Hepatocyte (in vitro differentiated cells): ENCODE results near the gene DYRK3. TPM values are rescaled to one million over a fixed set of nuclear protein-coding genes. Genes with fewer than 3 reads are reported as not detected.

Experiments used
- DNase-seq: peaks from one replicate; pipeline ENCODE4 v3.0.0-alpha.2; 2016; ENCODE audit warnings: low spot score
- H2AFZ ChIP-seq: fragments of 200-600 bp; sonication (generic); 2 replicates; pipeline ENCODE4 v1.6.0; 2016; ENCODE audit warnings: antibody characterized with exemption, mild to moderate bottlenecking
- H3K27ac ChIP-seq: fragments of 200-600 bp; sonication (generic); 2 replicates; pipeline ENCODE4 v1.5.1; 2016; ENCODE audit warnings: mild to moderate bottlenecking
- H3K27me3 ChIP-seq: fragments of 200-600 bp; sonication (generic); 2 replicates; pipeline ENCODE4 v1.6.1; 2016
- H3K36me3 ChIP-seq: fragments of 200-600 bp; sonication (generic); replicated peaks from 2 replicates; pipeline ENCODE4 v1.5.1; 2016; ENCODE audit warnings: low read depth; ENCODE audit not compliant: insufficient read depth
- H3K4me1 ChIP-seq: fragments of 200-600 bp; sonication (generic); 2 replicates; pipeline ENCODE4 v1.5.1; 2016; ENCODE audit warnings: mild to moderate bottlenecking, moderate library complexity; ENCODE audit not compliant: insufficient read depth
- H3K4me2 ChIP-seq: fragments of 200-600 bp; sonication (generic); 2 replicates; pipeline ENCODE4 v1.6.0; 2016
- H3K4me3 ChIP-seq: fragments of 200-600 bp; sonication (generic); 2 replicates; pipeline ENCODE4 v1.5.1; 2016; ENCODE audit warnings: mild to moderate bottlenecking
- H3K79me2 ChIP-seq: fragments of 200-600 bp; sonication (generic); 2 replicates; pipeline ENCODE4 v1.6.0; 2017; ENCODE audit warnings: mild to moderate bottlenecking
- H3K9me2 ChIP-seq: fragments of 200-600 bp; sonication (generic); replicated peaks from 2 replicates; pipeline ENCODE4 v1.6.0; 2017; ENCODE audit warnings: mild to moderate bottlenecking; ENCODE audit not compliant: insufficient read depth
- H3K9me3 ChIP-seq: fragments of 200-600 bp; sonication (generic); 2 replicates; pipeline ENCODE4 v1.5.1; 2016; ENCODE audit warnings: low read depth, mild to moderate bottlenecking
- H4K20me1 ChIP-seq: fragments of 200-600 bp; sonication (generic); 2 replicates; pipeline ENCODE4 v1.6.0; 2016; ENCODE audit warnings: mild to moderate bottlenecking; ENCODE audit not compliant: insufficient read depth, poor library complexity, severe bottlenecking
- EZH2 ChIP-seq: fragments of 200-600 bp; sonication (generic); IDR thresholded peaks from 2 replicates; pipeline ENCODE4 v1.6.1; 2016; ENCODE audit warnings: antibody characterized with exemption, mild to moderate bottlenecking, borderline replicate concordance
- EZH2phosphoT487 ChIP-seq: fragments of 200-600 bp; sonication (generic); IDR thresholded peaks from one replicate; pipeline ENCODE4 v1.6.1; 2018; ENCODE audit warnings: antibody characterized with exemption, mild to moderate bottlenecking, low read depth, moderate library complexity; ENCODE audit not compliant: unreplicated experiment, severe bottlenecking
- WGBS: methylation state at CpG from one replicate; pipeline ENCODE4 v1.1.6; 2016; ENCODE audit warnings: low lambda C conversion rate; ENCODE audit errors: missing lambda C conversion rate; 5-methylcytosine and 5-hydroxymethylcytosine counted together
- polyA plus RNA-seq: library from polyadenylated mRNA; unstranded; fragments of >200 nt; fragmentation: Nextera tagmentation; extraction: Ambion mirVana; gene quantifications from 2 replicates; pipeline ENCODE4 v1.2.1, GENCODE V29; 2016
- total RNA-seq: library from RNA; depleted of rRNA; stranded (reverse); fragments of >200 nt; gene quantifications from 2 replicates; pipeline ENCODE4 v1.2.3, GENCODE V29; 2014
- TF ChIP-seq, protein P1 (sequence below): fragments of 200-600 bp; sonication (generic); IDR thresholded peaks from 2 replicates; pipeline ENCODE4 v1.5.1; 2016; ENCODE audit warnings: antibody characterized with exemption, mild to moderate bottlenecking; ENCODE audit not compliant: poor library complexity

DYRK3 gene
- total and polyA plus RNA-seq, 2 experiments from 2014 or later, result 5.8 to 6.2 TPM

DNA sequence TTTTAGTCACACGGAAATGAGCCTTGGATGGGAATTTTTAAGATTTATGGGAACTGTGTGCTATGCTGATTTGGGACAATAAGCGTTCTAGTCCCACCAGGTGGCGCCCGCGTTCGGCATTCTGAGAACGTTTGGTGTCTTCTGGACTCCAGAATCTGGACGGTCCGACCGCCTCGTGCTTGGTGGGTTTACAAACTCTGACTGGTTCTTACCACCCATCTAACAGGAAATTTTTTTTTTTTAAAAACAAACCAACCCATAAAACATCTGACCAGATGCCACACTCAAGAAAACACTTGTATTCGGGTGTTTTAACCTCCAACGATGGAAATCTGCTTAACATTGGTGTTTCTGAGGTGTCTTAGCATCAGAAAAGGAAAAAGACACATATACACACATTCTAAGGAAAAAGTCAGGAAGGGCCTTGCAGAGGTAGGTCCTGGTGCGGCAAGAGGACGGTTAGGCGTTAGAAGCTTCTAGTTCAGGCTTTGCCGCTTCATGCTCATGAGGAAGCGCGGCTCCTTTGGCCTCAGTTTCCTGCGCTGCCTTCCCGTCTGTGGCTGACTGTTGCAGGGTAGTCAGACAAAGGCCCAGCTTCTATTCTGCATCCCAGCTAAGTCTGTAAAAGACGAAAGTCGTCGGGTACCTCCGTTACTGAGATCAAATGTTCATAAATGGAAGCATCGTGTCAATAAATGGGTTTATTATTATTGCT is 814 bp upstream of the DYRK3 start:
- H3K27ac ChIP-seq, result peak overlapping the region; percentile 59
- peak overlapping the region; percentile 81 for H3K4me2 ChIP-seq
- H3K4me1 ChIP-seq, result peaks cover 11% of the 10 kb centered on the region
- H3K36me3 ChIP-seq, result no peaks in the 10 kb centered on the region
- peak; percentile 95 for DNase-seq
- H3K9me2 ChIP-seq, result no peaks in the 10 kb centered on the region
- peak overlapping the region; percentile 76 for H2AFZ ChIP-seq
- no peak for TF ChIP-seq EZH2
- TF ChIP-seq, protein P1, sequence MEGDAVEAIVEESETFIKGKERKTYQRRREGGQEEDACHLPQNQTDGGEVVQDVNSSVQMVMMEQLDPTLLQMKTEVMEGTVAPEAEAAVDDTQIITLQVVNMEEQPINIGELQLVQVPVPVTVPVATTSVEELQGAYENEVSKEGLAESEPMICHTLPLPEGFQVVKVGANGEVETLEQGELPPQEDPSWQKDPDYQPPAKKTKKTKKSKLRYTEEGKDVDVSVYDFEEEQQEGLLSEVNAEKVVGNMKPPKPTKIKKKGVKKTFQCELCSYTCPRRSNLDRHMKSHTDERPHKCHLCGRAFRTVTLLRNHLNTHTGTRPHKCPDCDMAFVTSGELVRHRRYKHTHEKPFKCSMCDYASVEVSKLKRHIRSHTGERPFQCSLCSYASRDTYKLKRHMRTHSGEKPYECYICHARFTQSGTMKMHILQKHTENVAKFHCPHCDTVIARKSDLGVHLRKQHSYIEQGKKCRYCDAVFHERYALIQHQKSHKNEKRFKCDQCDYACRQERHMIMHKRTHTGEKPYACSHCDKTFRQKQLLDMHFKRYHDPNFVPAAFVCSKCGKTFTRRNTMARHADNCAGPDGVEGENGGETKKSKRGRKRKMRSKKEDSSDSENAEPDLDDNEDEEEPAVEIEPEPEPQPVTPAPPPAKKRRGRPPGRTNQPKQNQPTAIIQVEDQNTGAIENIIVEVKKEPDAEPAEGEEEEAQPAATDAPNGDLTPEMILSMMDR, result peak; percentile 87
- TF ChIP-seq EZH2phosphoT487, result no peak
- H3K27me3 ChIP-seq, result peaks cover 19% of the 10 kb centered on the region
- H3K79me2 ChIP-seq, result no peaks in the 10 kb centered on the region
- no peaks in the 10 kb centered on the region for H3K9me3 ChIP-seq
- whole genome bisulfite sequencing, result 22% methylated on average over 26 of the region's 26 CpGs
- H4K20me1 ChIP-seq, result no peaks in the 10 kb centered on the region
- peak overlapping the region; percentile 54 for H3K4me3 ChIP-seq

DNA sequence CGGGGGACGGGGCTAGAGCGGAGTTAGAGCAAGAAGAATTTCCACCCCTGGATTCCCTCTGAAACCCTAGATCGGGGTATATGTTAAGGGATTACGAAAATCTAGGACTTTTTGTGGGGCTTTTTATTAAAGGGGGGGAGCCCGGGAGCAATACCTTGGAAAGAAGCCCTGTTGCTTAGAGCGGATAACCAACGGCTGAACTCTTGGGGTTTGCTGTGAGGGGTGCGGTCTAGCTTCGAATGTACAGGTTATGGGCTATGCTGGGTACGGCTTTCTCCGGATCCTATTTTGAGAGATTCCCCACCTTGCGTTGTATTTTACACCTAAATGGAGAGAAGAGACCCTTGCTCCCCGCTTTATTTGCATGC is 626 bp downstream of the DYRK3 start:
- 2% methylated on average over 11 of the region's 14 CpGs for WGBS

DNA sequence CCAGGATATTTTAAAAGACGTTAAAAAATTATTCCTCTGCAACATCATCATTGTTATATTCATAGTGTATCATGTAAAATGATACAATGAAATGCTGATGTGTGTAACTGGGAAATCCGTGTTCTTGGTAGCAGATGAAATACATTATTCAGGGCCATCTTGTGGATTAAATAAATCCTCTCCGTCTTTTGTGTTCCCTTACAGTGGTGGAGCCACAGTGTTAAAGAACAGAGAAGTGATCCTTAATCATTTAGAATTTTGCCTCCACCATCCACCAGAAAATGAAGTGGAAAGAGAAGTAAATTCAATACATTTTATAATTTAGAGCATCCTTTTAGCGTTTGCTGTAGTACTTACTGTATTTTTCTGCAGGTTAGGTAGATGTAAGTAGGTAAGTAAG is 1.3 kb downstream of the DYRK3 start:
- TF ChIP-seq EZH2phosphoT487, result no peak
- no peak for TF ChIP-seq EZH2
- TF ChIP-seq, protein P1, result no peak
- H2AFZ ChIP-seq, result no peak overlapping the region
- no peaks in the 10 kb centered on the region for H3K9me3 ChIP-seq
- WGBS, result 49% methylated on average over 4 of the region's 4 CpGs
- no peaks in the 10 kb centered on the region for H3K9me2 ChIP-seq
- no peak overlapping the region for H3K27ac ChIP-seq
- H3K4me2 ChIP-seq, result peak overlapping the region; percentile 81
- DNase-seq, result no peak
- no peaks in the 10 kb centered on the region for H4K20me1 ChIP-seq
- peaks cover 11% of the 10 kb centered on the region for H3K4me1 ChIP-seq
- no peaks in the 10 kb centered on the region for H3K79me2 ChIP-seq
- peaks cover 19% of the 10 kb centered on the region for H3K27me3 ChIP-seq
- no peaks in the 10 kb centered on the region for H3K36me3 ChIP-seq
- no peak overlapping the region for H3K4me3 ChIP-seq

More for the DNA sequence above, 626 bp downstream of the DYRK3 start:
- H3K79me2 ChIP-seq, result no peaks in the 10 kb centered on the region
- H3K36me3 ChIP-seq, result no peaks in the 10 kb centered on the region
- DNase-seq, result no peak
- H3K27me3 ChIP-seq, result peaks cover 19% of the 10 kb centered on the region
- H3K4me2 ChIP-seq, result peak overlapping the region; percentile 81
- peak overlapping the region; percentile 54 for H3K4me3 ChIP-seq
- H3K9me2 ChIP-seq, result no peaks in the 10 kb centered on the region
- peaks cover 11% of the 10 kb centered on the region for H3K4me1 ChIP-seq
- H3K27ac ChIP-seq, result no peak overlapping the region
- H4K20me1 ChIP-seq, result no peaks in the 10 kb centered on the region
- TF ChIP-seq, protein P1, result no peak
- peak; percentile 65 for TF ChIP-seq EZH2
- peak overlapping the region; percentile 76 for H2AFZ ChIP-seq
- H3K9me3 ChIP-seq, result no peaks in the 10 kb centered on the region
